Uterus (tissue), 4 donors: ENCODE results near the gene PSTPIP1. TPM values are rescaled to one million over a fixed set of nuclear protein-coding genes. Genes with fewer than 3 reads are reported as not detected.

ENCODE experiments used
- DNase-seq, 2 donors: peaks; one replicate each; pipeline ENCODE4 v3.0.0-alpha.2; 2019 to 2020
- H3K27ac ChIP-seq, 2 donors: fragments of 200-600 bp; sonication (generic); 1 replicate in 1 of 2; 2 replicates in 1 of 2; pipeline ENCODE4 v1.5.1; 2016 to 2018
- H3K27me3 ChIP-seq, 2 donors: fragments of 200-600 bp; sonication (generic); one replicate each; pipeline ENCODE4 v1.5.1; 2018 to 2019; ENCODE audit warnings: control low read depth in 1 of 2
- H3K36me3 ChIP-seq, 2 donors: fragments of 200-600 bp; sonication (generic); one replicate each; pipeline ENCODE4 v1.5.1; 2019; ENCODE audit warnings: control low read depth in 1 of 2
- H3K4me1 ChIP-seq, 2 donors: fragments of 200-600 bp; sonication (generic); one replicate each; pipeline ENCODE4 v1.5.1; 2018 to 2019; ENCODE audit warnings: control low read depth in 1 of 2
- H3K4me3 ChIP-seq, 2 donors: fragments of 200-600 bp; sonication (generic); 1 replicate in 1 of 2; 2 replicates in 1 of 2; pipeline ENCODE4 v1.5.1; 2018 to 2019; ENCODE audit warnings: mild to moderate bottlenecking in 1 of 2
- H3K9me3 ChIP-seq, 2 donors: fragments of 200-600 bp; sonication (generic); one replicate each; pipeline ENCODE4 v1.5.1; 2019; ENCODE audit warnings: control low read depth in 1 of 2
- POLR2A ChIP-seq, 2 donors: fragments of 450-650 bp; IDR thresholded peaks; one replicate each; pipeline ENCODE4 v1.6.1; 2016; ENCODE audit warnings: antibody characterized with exemption in 2 of 2, mild to moderate bottlenecking in 1 of 2, moderate library complexity in 1 of 2
- intact Hi-C: fragments of 100-400 bp; cut with DNase I; formaldehyde crosslinking; loops from one replicate; pipeline ENCODE4 v1.15.1; 2023; ENCODE audit warnings: low total_unique reads
- small RNA-seq: library from RNA; depleted of rRNA; stranded (forward); fragments of <200 nt; gene quantifications from one replicate; pipeline ENCODE3, GENCODE V24; 2016
- total RNA-seq, 4 donors: library from RNA; depleted of rRNA in 3 of 4; stranded (reverse); fragments of >200 nt in 3 of 4; gene quantifications; one replicate each; pipeline versions ENCODE4 v1.1.0 to v1.2.4, GENCODE V29; 2014 to 2023
- TF ChIP-seq, protein P1 (sequence below), 4 experiments: fragments of 200-600 bp in 2 of 4; fragments of 450-650 bp in 2 of 4; sonication (generic) in 2 of 4; IDR thresholded peaks; one replicate each; pipeline ENCODE4 v1.5.1; 2016 to 2019; ENCODE audit warnings: antibody characterized with exemption in 4 of 4, mild to moderate bottlenecking in 2 of 4, moderate library complexity in 1 of 4
- donor health status: DM: yes; HTN: yes; CAD: no.

The PSTPIP1 gene
- total RNA-seq, 4 donors from 2014 or later, result 1.3 to 10.0 (median 4.7) TPM; not detected in 1

DNA sequence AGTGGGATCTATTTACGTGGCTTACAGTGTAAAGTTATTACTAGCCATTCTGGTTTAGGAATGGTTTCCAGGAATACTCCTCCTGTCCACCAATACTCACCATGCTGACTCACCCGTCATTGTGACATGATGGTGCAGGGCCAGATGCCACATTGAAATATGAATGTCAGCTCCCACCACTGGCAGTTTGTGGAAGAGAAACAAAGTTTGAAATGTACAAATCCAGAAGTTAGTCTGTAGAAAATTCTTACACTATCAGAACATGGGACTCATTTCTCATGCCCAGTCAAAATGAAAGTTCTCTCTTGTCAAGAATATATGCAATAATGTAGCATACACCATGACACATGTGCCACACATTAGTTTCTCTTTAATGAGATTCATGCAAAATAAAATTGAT, 90.4 kb downstream of the PSTPIP1 start:
- DNase-seq, result no peak
- Histone ChIP-seq H3K9me3 (no peaks in the 10 kb centered on the region), H3K36me3 (no peaks in the 10 kb centered on the region), H3K4me1 (no peaks in the 10 kb centered on the region), H3K27me3 (no peaks in the 10 kb centered on the region), H3K4me3 (no peak overlapping the region), H3K27ac (no peak overlapping the region)
- TF ChIP-seq, protein P1, sequence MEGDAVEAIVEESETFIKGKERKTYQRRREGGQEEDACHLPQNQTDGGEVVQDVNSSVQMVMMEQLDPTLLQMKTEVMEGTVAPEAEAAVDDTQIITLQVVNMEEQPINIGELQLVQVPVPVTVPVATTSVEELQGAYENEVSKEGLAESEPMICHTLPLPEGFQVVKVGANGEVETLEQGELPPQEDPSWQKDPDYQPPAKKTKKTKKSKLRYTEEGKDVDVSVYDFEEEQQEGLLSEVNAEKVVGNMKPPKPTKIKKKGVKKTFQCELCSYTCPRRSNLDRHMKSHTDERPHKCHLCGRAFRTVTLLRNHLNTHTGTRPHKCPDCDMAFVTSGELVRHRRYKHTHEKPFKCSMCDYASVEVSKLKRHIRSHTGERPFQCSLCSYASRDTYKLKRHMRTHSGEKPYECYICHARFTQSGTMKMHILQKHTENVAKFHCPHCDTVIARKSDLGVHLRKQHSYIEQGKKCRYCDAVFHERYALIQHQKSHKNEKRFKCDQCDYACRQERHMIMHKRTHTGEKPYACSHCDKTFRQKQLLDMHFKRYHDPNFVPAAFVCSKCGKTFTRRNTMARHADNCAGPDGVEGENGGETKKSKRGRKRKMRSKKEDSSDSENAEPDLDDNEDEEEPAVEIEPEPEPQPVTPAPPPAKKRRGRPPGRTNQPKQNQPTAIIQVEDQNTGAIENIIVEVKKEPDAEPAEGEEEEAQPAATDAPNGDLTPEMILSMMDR (IDR thresholded peaks at IDR 0.05), result no peak
- TF ChIP-seq POLR2A (IDR thresholded peaks at IDR 0.05), result no peak
- intact Hi-C loops, result no loop called here

Small RNA genes lying within 50 kb of the gene (small RNA-seq; reads per million reads assigned to genes)
- not detected for gene RN7SL278P

Other genes starting within 250 kb of the PSTPIP1 start
- 10 to 100 TPM; 10.6 to 74.2 (median 32.9) TPM for gene SCAPER, start 89.8 kb upstream of the PSTPIP1 start, total RNA-seq
- 100 to 1,000 TPM in 1 of 4 donors, 10 to 100 TPM in 3; 26.1 to 108 (median 46.7) TPM for gene RCN2, start 63.4 kb upstream of the PSTPIP1 start, total RNA-seq
- 100 to 1,000 TPM in 2 of 4 donors, 10 to 100 TPM in 2; 62.0 to 446 (median 114) TPM for gene TSPAN3, start 76.0 kb downstream of the PSTPIP1 start, total RNA-seq